HL-60 (cell line): ENCODE results near the gene CDK6.

Source experiments
- POLR2AphosphoS5 ChIP-seq: IDR thresholded peaks from 2 replicates; pipeline ENCODE4 v1.6.1; 2012; ENCODE audit warnings: low read depth
- TF ChIP-seq, protein P1 (sequence below): IDR thresholded peaks from one replicate; pipeline ENCODE4 v1.5.1; 2011; ENCODE audit warnings: low read length, control low read depth, inconsistent platforms; ENCODE audit not compliant: insufficient read depth

DNA sequence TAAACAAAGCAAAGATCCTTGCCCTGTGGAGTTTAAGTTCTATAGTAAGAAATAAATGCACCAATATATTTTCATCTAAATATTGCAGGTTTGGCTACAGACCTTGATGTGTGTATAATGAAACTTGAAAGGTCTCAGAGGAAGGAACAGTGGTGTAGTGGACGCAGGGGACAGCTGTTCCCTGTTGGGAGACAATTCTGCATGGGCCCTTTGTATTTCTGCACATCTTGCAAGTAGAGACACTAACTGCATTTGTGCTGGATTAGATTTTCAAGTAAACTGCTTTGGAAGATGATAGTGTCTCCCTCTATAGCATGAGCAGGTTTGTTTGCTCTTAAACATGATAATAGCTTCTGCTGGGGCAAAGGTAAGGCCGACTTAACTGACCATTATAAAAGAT, 188.7 kb downstream of the CDK6 start:
- TF ChIP-seq, protein P1, sequence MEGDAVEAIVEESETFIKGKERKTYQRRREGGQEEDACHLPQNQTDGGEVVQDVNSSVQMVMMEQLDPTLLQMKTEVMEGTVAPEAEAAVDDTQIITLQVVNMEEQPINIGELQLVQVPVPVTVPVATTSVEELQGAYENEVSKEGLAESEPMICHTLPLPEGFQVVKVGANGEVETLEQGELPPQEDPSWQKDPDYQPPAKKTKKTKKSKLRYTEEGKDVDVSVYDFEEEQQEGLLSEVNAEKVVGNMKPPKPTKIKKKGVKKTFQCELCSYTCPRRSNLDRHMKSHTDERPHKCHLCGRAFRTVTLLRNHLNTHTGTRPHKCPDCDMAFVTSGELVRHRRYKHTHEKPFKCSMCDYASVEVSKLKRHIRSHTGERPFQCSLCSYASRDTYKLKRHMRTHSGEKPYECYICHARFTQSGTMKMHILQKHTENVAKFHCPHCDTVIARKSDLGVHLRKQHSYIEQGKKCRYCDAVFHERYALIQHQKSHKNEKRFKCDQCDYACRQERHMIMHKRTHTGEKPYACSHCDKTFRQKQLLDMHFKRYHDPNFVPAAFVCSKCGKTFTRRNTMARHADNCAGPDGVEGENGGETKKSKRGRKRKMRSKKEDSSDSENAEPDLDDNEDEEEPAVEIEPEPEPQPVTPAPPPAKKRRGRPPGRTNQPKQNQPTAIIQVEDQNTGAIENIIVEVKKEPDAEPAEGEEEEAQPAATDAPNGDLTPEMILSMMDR, result no peak
- no peak for TF ChIP-seq POLR2AphosphoS5
